Endothelial cell of umbilical vein (primary cell): Measurements from ENCODE around the gene GCAT. TPM values are rescaled to one million over a fixed set of nuclear protein-coding genes. Genes with fewer than 3 reads are reported as not detected.

Experiments
- BruUV-seq: library from RNA; stranded (reverse); fragments of 400-500 nt; replicated peaks from 2 replicates; lab custom pipeline; 2021; lab: Mats Ljungman, UMichigan
- CTCF ChIA-PET: fragments of 300-600, 350-600 bp; sonication (Branson Sonifier 250); formaldehyde crosslinking; loops from one replicate; lab custom pipeline; 2021; ENCODE audit warnings: antibody characterized with exemption, inconsistent platforms; lab: Charles Lee
- POLR2A ChIA-PET: fragments of 300-600, 350-600 bp; sonication (Branson Sonifier 250); formaldehyde crosslinking; loops from one replicate; lab custom pipeline; 2021; ENCODE audit warnings: antibody characterized with exemption, inconsistent platforms; lab: Charles Lee
- DNase-seq: peaks from one replicate; pipeline ENCODE4 v3.0.0-alpha.2; 2011; ENCODE audit warnings: low read depth, low spot score
- FAIRE-seq: peaks from 2 replicates; lab custom pipeline; 2011; peaks lifted over from hg19 to GRCh38; lab: Jason Lieb, UNC
- H2AFZ ChIP-seq: 2 replicates; pipeline ENCODE4 v1.6.0; 2012; ENCODE audit warnings: low read depth, low read length, control low read depth, inconsistent platforms
- H3K27ac ChIP-seq: 2 replicates; pipeline ENCODE4 v1.5.1; 2011; ENCODE audit warnings: low read depth, mild to moderate bottlenecking, control low read depth, low read length, moderate library complexity; ENCODE audit not compliant: insufficient read depth
- H3K27me3 ChIP-seq, 2 experiments: 2 replicates each; pipeline versions ENCODE4 v1.6.0 to v1.6.1; 2011; ENCODE audit warnings: low read length in 2 of 2, mixed read lengths in 1 of 2; ENCODE audit not compliant: control insufficient read depth in 2 of 2, insufficient read depth in 2 of 2
- H3K36me3 ChIP-seq, 2 experiments: 2 replicates in 1 of 2; 3 replicates in 1 of 2; pipeline ENCODE4 v1.5.1; 2011; ENCODE audit warnings: low read length in 2 of 2, mild to moderate bottlenecking in 1 of 2, moderate library complexity in 1 of 2; ENCODE audit not compliant: control insufficient read depth in 2 of 2, insufficient read depth in 2 of 2; ENCODE audit errors: extremely low read depth in 1 of 2
- H3K4me1 ChIP-seq: 3 replicates; pipeline ENCODE4 v1.5.1; 2011; ENCODE audit warnings: mild to moderate bottlenecking, low read length; ENCODE audit not compliant: control insufficient read depth, insufficient read depth; ENCODE audit errors: extremely low read depth
- H3K4me2 ChIP-seq: 2 replicates; pipeline ENCODE4 v1.6.1; 2011; ENCODE audit warnings: low read length, control low read depth, mixed read lengths; ENCODE audit not compliant: insufficient read depth
- H3K4me3 ChIP-seq, 3 experiments: fragments of 200-600 bp in 1 of 3; sonication (generic), shearing (Covaris generic) in 1 of 3; replicated peaks in 1 of 3; 2 replicates each; pipeline ENCODE4 v1.5.1; 2011 to 2016; ENCODE audit warnings: control low read depth in 3 of 3, low read length in 3 of 3, mild to moderate bottlenecking in 2 of 3, inconsistent platforms in 1 of 3, low read depth in 1 of 3, moderate library complexity in 1 of 3; ENCODE audit not compliant: insufficient read depth in 1 of 3
- H3K79me2 ChIP-seq: 2 replicates; pipeline ENCODE4 v1.6.0; 2012; ENCODE audit warnings: low read length, inconsistent platforms; ENCODE audit not compliant: control insufficient read depth, insufficient read depth
- H3K9ac ChIP-seq: replicated peaks from 2 replicates; pipeline ENCODE3; 2011; ENCODE audit warnings: low read length, control low read depth; ENCODE audit not compliant: insufficient read depth; ENCODE audit errors: extremely low read depth
- H3K9me1 ChIP-seq: replicated peaks from 3 replicates; pipeline ENCODE4 v1.6.0; 2011; ENCODE audit warnings: mild to moderate bottlenecking, low read length; ENCODE audit not compliant: control insufficient read depth, insufficient read depth; ENCODE audit errors: extremely low read depth
- H3K9me3 ChIP-seq: replicated peaks from 2 replicates; pipeline ENCODE4 v1.5.1; 2012; ENCODE audit warnings: low read length, inconsistent platforms; ENCODE audit not compliant: control insufficient read depth, insufficient read depth
- H4K20me1 ChIP-seq: replicated peaks from 2 replicates; pipeline ENCODE3; 2011; ENCODE audit warnings: mild to moderate bottlenecking, low read length; ENCODE audit not compliant: control insufficient read depth, insufficient read depth; ENCODE audit errors: extremely low read depth
- GATA2 ChIP-seq: IDR thresholded peaks from 2 replicates; pipeline ENCODE4 v1.7.0; 2011; ENCODE audit warnings: low read depth, mild to moderate bottlenecking, moderate library complexity, mixed read lengths, low read length; ENCODE audit not compliant: insufficient read length, insufficient read depth
- JUN ChIP-seq: IDR thresholded peaks from 2 replicates; pipeline ENCODE4 v1.6.1; 2011; ENCODE audit warnings: borderline replicate concordance, low read depth; ENCODE audit not compliant: insufficient read length, insufficient read depth
- MYC ChIP-seq: IDR thresholded peaks from one replicate; pipeline ENCODE4 v1.6.1; 2011; ENCODE audit warnings: mild to moderate bottlenecking, low read depth, low read length
- POLR2A ChIP-seq: IDR thresholded peaks from 2 replicates; pipeline ENCODE4 v1.6.1; 2012; ENCODE audit warnings: low read depth, mild to moderate bottlenecking, control low read depth, low read length
- POLR2AphosphoS5 ChIP-seq: IDR thresholded peaks from 2 replicates; pipeline ENCODE4 v1.6.1; 2012; ENCODE audit warnings: low read depth, mild to moderate bottlenecking, control low read depth, low read length, moderate library complexity; ENCODE audit not compliant: insufficient read depth
- dilution Hi-C: fragments of 300-500 bp; cut with MboI; formaldehyde crosslinking; loops from one replicate; pipeline ENCODE4 v1.15.0; 2019; ENCODE audit warnings: low sequenced_read_pairs; ENCODE audit not compliant: extremely low pct_ligation_motif_present
- intact Hi-C: fragments of 100-400 bp; cut with micrococcal nuclease; formaldehyde crosslinking; loops from one replicate; pipeline ENCODE4 v1.10.0; 2022
- polyA plus RNA-seq, 4 experiments: library from polyadenylated mRNA; depleted of rRNA in 3 of 4; stranded (reverse) in 3 of 4; unstranded in 1 of 4; fragments of >200 nt; gene quantifications; 2 replicates each; pipeline versions ENCODE4 v1.2.1 to v1.2.3, GENCODE V29; 2011 to 2012; ENCODE audit warnings: missing spikeins in 1 of 4
- total RNA-seq: library from RNA; stranded (reverse); gene quantifications from 2 replicates; pipeline ENCODE4 v1.2.3, GENCODE V29; 2021
- TF ChIP-seq, protein P1 (sequence below), 2 donors: IDR thresholded peaks; 1 replicate in 1 of 2; 2 replicates in 1 of 2; pipeline ENCODE4 v1.5.1; 2011; ENCODE audit warnings: low read length in 2 of 2, mild to moderate bottlenecking in 2 of 2, moderate library complexity in 2 of 2, control low read depth in 1 of 2, inconsistent platforms in 1 of 2, low read depth in 1 of 2; ENCODE audit not compliant: insufficient read depth in 1 of 2; ENCODE audit errors: extremely low read depth in 1 of 2
- TF ChIP-seq, protein P2 (sequence below): IDR thresholded peaks from 2 replicates; pipeline ENCODE4 v1.6.1; 2011; ENCODE audit not compliant: insufficient read depth, insufficient read length

Gene GCAT
- total and polyA plus RNA-seq, 2 donors (not counting 3 experiments of a cell fraction or from before 2014, with no cell fraction given): 19.7 TPM

DNA sequence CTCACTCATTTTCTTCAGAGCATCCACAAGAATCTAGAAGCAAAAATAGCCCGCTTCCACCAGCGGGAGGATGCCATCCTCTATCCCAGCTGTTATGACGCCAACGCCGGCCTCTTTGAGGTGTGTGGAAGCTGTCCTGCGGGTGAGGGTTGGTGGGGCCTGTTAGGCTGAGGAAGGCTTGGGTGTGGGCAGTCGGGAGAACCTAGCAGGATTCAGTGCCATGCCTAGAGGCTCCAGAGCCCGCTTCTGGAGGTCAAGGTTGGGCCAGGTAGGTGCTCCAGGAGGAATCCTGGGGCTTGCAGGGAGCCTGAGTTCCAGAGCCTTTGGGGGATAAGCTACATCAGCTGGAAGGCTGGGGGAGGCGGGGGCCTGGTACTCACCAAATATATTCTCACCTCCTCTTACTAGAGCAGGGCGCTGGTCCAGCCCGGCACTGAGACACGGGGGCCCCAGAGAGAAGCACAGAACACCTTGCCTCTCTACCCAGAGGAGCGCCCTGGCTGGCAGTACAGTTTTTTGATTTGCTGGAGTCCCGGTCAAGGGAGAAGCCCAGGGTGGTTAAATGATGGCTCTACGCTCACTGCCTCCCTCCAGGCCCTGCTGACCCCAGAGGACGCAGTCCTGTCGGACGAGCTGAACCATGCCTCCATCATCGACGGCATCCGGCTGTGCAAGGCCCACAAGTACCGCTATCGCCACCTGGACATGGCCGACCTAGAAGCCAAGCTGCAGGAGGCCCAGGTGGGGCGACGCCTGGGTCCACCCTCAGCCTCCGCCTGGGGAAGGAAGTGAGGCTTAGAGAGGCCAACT, 5.3 kb downstream of the GCAT start:
- FAIRE-seq: no peak
- no peak overlapping the region for H2AFZ ChIP-seq

More for the DNA sequence above, 5.3 kb downstream of the GCAT start:
- no peak overlapping the region for H3K4me3 ChIP-seq
- H3K9me3 ChIP-seq: no peaks in the 10 kb centered on the region
- H3K27me3 ChIP-seq: no peaks in the 10 kb centered on the region
- H3K79me2 ChIP-seq: no peaks in the 10 kb centered on the region
- TF ChIP-seq GATA2 (no peak), MYC (no peak), JUN (no peak), POLR2A (no peak), POLR2AphosphoS5 (no peak)
- TF ChIP-seq, protein P1, sequence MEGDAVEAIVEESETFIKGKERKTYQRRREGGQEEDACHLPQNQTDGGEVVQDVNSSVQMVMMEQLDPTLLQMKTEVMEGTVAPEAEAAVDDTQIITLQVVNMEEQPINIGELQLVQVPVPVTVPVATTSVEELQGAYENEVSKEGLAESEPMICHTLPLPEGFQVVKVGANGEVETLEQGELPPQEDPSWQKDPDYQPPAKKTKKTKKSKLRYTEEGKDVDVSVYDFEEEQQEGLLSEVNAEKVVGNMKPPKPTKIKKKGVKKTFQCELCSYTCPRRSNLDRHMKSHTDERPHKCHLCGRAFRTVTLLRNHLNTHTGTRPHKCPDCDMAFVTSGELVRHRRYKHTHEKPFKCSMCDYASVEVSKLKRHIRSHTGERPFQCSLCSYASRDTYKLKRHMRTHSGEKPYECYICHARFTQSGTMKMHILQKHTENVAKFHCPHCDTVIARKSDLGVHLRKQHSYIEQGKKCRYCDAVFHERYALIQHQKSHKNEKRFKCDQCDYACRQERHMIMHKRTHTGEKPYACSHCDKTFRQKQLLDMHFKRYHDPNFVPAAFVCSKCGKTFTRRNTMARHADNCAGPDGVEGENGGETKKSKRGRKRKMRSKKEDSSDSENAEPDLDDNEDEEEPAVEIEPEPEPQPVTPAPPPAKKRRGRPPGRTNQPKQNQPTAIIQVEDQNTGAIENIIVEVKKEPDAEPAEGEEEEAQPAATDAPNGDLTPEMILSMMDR (IDR thresholded peaks at IDR 0.05; ENCODE audit: extremely low read depth in 1 of 2, insufficient read depth in 1 of 2, low read depth in 1 of 2, low read length in 2 of 2): no peak
- TF ChIP-seq, protein P2, sequence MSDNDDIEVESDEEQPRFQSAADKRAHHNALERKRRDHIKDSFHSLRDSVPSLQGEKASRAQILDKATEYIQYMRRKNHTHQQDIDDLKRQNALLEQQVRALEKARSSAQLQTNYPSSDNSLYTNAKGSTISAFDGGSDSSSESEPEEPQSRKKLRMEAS: no peak
- no peak overlapping the region for H3K9ac ChIP-seq
- intact Hi-C loops (no loop called here), dilution Hi-C loops (no loop called here)
- H3K9me1 ChIP-seq: no peaks in the 10 kb centered on the region
- H3K36me3 ChIP-seq: peaks cover 0 to 4% of the 10 kb centered on the region in 2 experiments
- DNase-seq: no peak
- ChIA-PET POLR2A (no interaction called here), CTCF (interaction anchor here (1.2 kb wide), 1 partner anchor 50 kb away, joined by 4 read pairs; no protein-coding TSS in a partner anchor)
- BruUV-seq: no TSS peak
- no peak overlapping the region for H3K27ac ChIP-seq
- no peaks in the 10 kb centered on the region for H4K20me1 ChIP-seq
- no peak overlapping the region for H3K4me2 ChIP-seq
- H3K4me1 ChIP-seq: peaks cover 8% of the 10 kb centered on the region
